WTC11 (cell line): ENCODE measurements around the gene CD300LG. TPM values are rescaled to one million over a fixed set of nuclear protein-coding genes. Genes with fewer than 3 reads are reported as not detected.

ENCODE experiments used
- ATAC-seq: fragments of 200-7000 bp; cut with Tn5 transposase; 2 replicates; pipeline ENCODE4 v1.10.0; 2021; ENCODE audit warnings: mild to moderate bottlenecking, moderate library complexity
- CTCF ChIA-PET: fragments of 300-600 bp; sonication (Branson Sonifier 250); formaldehyde crosslinking; loops from one replicate; lab custom pipeline; 2021; ENCODE audit warnings: antibody characterized with exemption; lab: Charles Lee
- POLR2A ChIA-PET: fragments of 350-600 bp; sonication (Branson Sonifier 250); formaldehyde crosslinking; loops from one replicate; lab custom pipeline; 2021; ENCODE audit warnings: antibody characterized with exemption; lab: Charles Lee
- DNase-seq: peaks from one replicate; pipeline ENCODE4 v3.0.0; 2021; ENCODE audit warnings: low spot score
- H3K27ac Mint-ChIP-seq: 2 replicates; pipeline ENCODE4 v1.8.0; 2021; ENCODE audit warnings: mixed read lengths
- H3K27me3 Mint-ChIP-seq: 2 replicates; pipeline ENCODE4 v1.8.0; 2021; ENCODE audit warnings: low read depth, mild to moderate bottlenecking, moderate library complexity, mixed read lengths
- H3K36me3 Mint-ChIP-seq: 2 replicates; pipeline ENCODE4 v1.8.0; 2021; ENCODE audit warnings: mixed read lengths
- H3K4me1 Mint-ChIP-seq: 2 replicates; pipeline ENCODE4 v1.8.0; 2022; ENCODE audit warnings: mixed read lengths
- H3K4me3 Mint-ChIP-seq: 2 replicates; pipeline ENCODE4 v1.8.0; 2021; ENCODE audit warnings: mild to moderate bottlenecking, moderate library complexity, mixed read lengths
- H3K9me3 Mint-ChIP-seq: 2 replicates; pipeline ENCODE4 v1.8.0; 2021; ENCODE audit warnings: mixed read lengths
- ETV6 ChIP-seq: sonication (generic); formaldehyde crosslinking; IDR thresholded peaks from 2 replicates; pipeline ENCODE4 v1.8.1; 2022; ENCODE audit warnings: mild to moderate bottlenecking, missing genetic modification reagents
- FOXK1 ChIP-seq: sonication (generic); formaldehyde crosslinking; IDR thresholded peaks from 2 replicates; pipeline ENCODE4 v1.8.0; 2022; ENCODE audit warnings: mild to moderate bottlenecking, moderate library complexity, missing genetic modification reagents
- MYBL2 ChIP-seq: sonication (generic); formaldehyde crosslinking; IDR thresholded peaks from 2 replicates; pipeline ENCODE4 v1.8.1; 2023; ENCODE audit warnings: mild to moderate bottlenecking, moderate library complexity, missing genetic modification reagents
- NFATC4 ChIP-seq: fragments of 250-450 bp; sonication (Bioruptor Pico); IDR thresholded peaks from 2 replicates; pipeline ENCODE4 v1.9.0; 2021; ENCODE audit warnings: mild to moderate bottlenecking
- NFYB ChIP-seq: sonication (generic); formaldehyde crosslinking; conservative IDR thresholded peaks from 2 replicates; pipeline ENCODE4 v1.8.0; 2022; ENCODE audit warnings: low read depth, missing genetic modification reagents
- NR1H2 ChIP-seq: sonication (generic); formaldehyde crosslinking; IDR thresholded peaks from 2 replicates; pipeline ENCODE4 v1.9.0; 2021; ENCODE audit warnings: mild to moderate bottlenecking, moderate library complexity, missing genetic modification reagents
- SP1 ChIP-seq: sonication (generic); formaldehyde crosslinking; conservative IDR thresholded peaks from 2 replicates; pipeline ENCODE4 v1.8.1; 2022; ENCODE audit warnings: missing genetic modification reagents
- ZNF263 ChIP-seq: sonication (generic); formaldehyde crosslinking; IDR thresholded peaks from 2 replicates; pipeline ENCODE4 v1.8.1; 2022; ENCODE audit warnings: low read depth, mild to moderate bottlenecking, moderate library complexity, missing genetic modification reagents
- total RNA-seq: library from RNA; stranded (reverse); gene quantifications from 3 replicates; pipeline ENCODE4 v1.2.3, GENCODE V29; 2021
- TF ChIP-seq, protein P1 (sequence below): sonication (generic); formaldehyde crosslinking; IDR thresholded peaks from 2 replicates; pipeline ENCODE4 v1.8.0; 2022; ENCODE audit warnings: mild to moderate bottlenecking, missing genetic modification reagents
- TF ChIP-seq, protein P2 (sequence below): sonication (generic); formaldehyde crosslinking; IDR thresholded peaks from 2 replicates; pipeline ENCODE4 v1.8.1; 2022; ENCODE audit warnings: mild to moderate bottlenecking, moderate library complexity, missing genetic modification reagents
- TF ChIP-seq, protein P3 (sequence below): sonication (generic); formaldehyde crosslinking; IDR thresholded peaks from 2 replicates; pipeline ENCODE4 v1.8.0; 2023; ENCODE audit warnings: mild to moderate bottlenecking, missing genetic modification reagents
- TF ChIP-seq, protein P4 (sequence below): sonication (generic); formaldehyde crosslinking; IDR thresholded peaks from 2 replicates; pipeline ENCODE4 v1.8.0; 2022; ENCODE audit warnings: mild to moderate bottlenecking, missing genetic modification reagents
- TF ChIP-seq, protein P5 (sequence below): sonication (generic); formaldehyde crosslinking; IDR thresholded peaks from 2 replicates; pipeline ENCODE4 v1.8.1; 2023; ENCODE audit warnings: mild to moderate bottlenecking, missing genetic modification reagents
- TF ChIP-seq, protein P6 (sequence below): sonication (generic); formaldehyde crosslinking; IDR thresholded peaks from 2 replicates; pipeline ENCODE4 v1.8.1; 2022; ENCODE audit warnings: low read depth, mild to moderate bottlenecking, moderate library complexity, missing genetic modification reagents, borderline replicate concordance
- TF ChIP-seq, protein P7 (sequence below): fragments of 200-600 bp; IDR thresholded peaks from 2 replicates; pipeline ENCODE4 v1.8.0; 2022; ENCODE audit warnings: antibody characterized with exemption
- TF ChIP-seq, protein P8 (sequence below): sonication (generic); formaldehyde crosslinking; IDR thresholded peaks from 2 replicates; pipeline ENCODE4 v1.8.0; 2023; ENCODE audit warnings: missing genetic modification reagents
- TF ChIP-seq, protein P9 (sequence below): sonication (generic); formaldehyde crosslinking; IDR thresholded peaks from 2 replicates; pipeline ENCODE4 v1.8.1; 2022; ENCODE audit warnings: mild to moderate bottlenecking, missing genetic modification reagents, moderate library complexity, borderline replicate concordance

Gene CD300LG
- total RNA-seq, 1 experiment from 2014 or later: not detected

DNA sequence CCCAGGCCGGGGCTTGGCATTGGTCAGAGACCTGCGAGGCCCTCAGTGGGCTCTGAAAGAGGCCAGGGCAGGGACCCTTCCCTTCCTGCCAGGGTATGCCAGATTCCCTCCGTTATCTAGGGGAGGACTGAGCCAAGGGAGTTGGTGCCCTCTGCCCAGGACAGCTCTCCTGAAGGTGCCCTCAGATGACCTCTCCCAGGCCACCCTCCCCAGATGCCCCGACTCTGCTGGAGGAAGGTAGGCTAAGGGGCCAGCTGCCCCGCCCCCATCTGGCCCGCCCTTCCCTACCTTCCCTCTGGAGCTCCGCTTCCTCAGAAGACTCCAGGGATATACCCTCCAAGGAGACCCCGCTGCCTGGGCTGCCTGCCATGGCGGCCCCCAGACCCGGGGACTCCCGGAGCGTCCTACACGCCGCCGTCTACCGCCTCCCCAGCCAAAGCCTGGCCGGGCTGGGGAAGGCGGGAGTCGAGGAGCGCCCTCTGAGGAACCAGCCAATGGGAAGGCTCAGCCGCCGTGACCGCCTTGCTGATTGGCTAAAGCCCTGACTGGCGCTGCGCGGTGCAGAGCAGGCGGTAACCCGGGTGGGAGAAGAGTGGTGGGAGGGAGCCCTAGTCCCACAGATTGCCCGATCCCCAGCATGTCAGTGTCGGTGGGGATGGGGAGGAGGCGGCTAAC lies 53.3 kb downstream of the CD300LG start:
- ATAC-seq (peak; percentile 92), DNase-seq (peak; percentile 93)
- CTCF ChIA-PET: interaction anchor here (0.6 to 4.7 kb wide), 9 partner anchors 9 to 106 kb away, joined by 3 to 33 read pairs (median 5); partner anchors contain the start of gene CD300LG
- POLR2A ChIA-PET: interaction anchor here (0.5 to 0.7 kb wide), 2 partner anchors 12 to 103 kb away, joined by 3 to 4 read pairs; no protein-coding TSS in a partner anchor
- H3K27ac Mint-ChIP-seq: no peak overlapping the region
- peaks cover 32% of the 10 kb centered on the region for H3K27me3 Mint-ChIP-seq
- peak overlapping the region; percentile 75 for H3K4me3 Mint-ChIP-seq
- no peaks in the 10 kb centered on the region for H3K9me3 Mint-ChIP-seq
- H3K36me3 Mint-ChIP-seq: peaks cover 4% of the 10 kb centered on the region; the same call in 1 of the 2 replicates
- TF ChIP-seq, protein P1, sequence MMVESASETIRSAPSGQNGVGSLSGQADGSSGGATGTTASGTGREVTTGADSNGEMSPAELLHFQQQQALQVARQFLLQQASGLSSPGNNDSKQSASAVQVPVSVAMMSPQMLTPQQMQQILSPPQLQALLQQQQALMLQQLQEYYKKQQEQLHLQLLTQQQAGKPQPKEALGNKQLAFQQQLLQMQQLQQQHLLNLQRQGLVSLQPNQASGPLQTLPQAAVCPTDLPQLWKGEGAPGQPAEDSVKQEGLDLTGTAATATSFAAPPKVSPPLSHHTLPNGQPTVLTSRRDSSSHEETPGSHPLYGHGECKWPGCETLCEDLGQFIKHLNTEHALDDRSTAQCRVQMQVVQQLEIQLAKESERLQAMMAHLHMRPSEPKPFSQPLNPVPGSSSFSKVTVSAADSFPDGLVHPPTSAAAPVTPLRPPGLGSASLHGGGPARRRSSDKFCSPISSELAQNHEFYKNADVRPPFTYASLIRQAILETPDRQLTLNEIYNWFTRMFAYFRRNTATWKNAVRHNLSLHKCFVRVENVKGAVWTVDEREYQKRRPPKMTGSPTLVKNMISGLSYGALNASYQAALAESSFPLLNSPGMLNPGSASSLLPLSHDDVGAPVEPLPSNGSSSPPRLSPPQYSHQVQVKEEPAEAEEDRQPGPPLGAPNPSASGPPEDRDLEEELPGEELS (CRISPR knock-in tag): 0 out of 2 replicates have a peak, but pooled peaks have one; percentile 50
- TF ChIP-seq, protein P2, sequence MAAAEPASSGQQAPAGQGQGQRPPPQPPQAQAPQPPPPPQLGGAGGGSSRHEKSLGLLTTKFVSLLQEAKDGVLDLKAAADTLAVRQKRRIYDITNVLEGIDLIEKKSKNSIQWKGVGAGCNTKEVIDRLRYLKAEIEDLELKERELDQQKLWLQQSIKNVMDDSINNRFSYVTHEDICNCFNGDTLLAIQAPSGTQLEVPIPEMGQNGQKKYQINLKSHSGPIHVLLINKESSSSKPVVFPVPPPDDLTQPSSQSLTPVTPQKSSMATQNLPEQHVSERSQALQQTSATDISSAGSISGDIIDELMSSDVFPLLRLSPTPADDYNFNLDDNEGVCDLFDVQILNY (CRISPR knock-in tag): peak; percentile 39; the same call in 1 of the 2 replicates
- TF ChIP-seq NFYB (CRISPR knock-in tag) (peak; percentile 96), SP1 (CRISPR knock-in tag) (peak; percentile 66), MYBL2 (CRISPR knock-in tag) (no peak)
- TF ChIP-seq, protein P3, sequence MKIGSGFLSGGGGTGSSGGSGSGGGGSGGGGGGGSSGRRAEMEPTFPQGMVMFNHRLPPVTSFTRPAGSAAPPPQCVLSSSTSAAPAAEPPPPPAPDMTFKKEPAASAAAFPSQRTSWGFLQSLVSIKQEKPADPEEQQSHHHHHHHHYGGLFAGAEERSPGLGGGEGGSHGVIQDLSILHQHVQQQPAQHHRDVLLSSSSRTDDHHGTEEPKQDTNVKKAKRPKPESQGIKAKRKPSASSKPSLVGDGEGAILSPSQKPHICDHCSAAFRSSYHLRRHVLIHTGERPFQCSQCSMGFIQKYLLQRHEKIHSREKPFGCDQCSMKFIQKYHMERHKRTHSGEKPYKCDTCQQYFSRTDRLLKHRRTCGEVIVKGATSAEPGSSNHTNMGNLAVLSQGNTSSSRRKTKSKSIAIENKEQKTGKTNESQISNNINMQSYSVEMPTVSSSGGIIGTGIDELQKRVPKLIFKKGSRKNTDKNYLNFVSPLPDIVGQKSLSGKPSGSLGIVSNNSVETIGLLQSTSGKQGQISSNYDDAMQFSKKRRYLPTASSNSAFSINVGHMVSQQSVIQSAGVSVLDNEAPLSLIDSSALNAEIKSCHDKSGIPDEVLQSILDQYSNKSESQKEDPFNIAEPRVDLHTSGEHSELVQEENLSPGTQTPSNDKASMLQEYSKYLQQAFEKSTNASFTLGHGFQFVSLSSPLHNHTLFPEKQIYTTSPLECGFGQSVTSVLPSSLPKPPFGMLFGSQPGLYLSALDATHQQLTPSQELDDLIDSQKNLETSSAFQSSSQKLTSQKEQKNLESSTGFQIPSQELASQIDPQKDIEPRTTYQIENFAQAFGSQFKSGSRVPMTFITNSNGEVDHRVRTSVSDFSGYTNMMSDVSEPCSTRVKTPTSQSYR (CRISPR knock-in tag): no peak
- TF ChIP-seq, protein P4, sequence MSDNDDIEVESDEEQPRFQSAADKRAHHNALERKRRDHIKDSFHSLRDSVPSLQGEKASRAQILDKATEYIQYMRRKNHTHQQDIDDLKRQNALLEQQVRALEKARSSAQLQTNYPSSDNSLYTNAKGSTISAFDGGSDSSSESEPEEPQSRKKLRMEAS (CRISPR knock-in tag): peak; percentile 49; the same call in 1 of the 2 replicates
- TF ChIP-seq, protein P5, sequence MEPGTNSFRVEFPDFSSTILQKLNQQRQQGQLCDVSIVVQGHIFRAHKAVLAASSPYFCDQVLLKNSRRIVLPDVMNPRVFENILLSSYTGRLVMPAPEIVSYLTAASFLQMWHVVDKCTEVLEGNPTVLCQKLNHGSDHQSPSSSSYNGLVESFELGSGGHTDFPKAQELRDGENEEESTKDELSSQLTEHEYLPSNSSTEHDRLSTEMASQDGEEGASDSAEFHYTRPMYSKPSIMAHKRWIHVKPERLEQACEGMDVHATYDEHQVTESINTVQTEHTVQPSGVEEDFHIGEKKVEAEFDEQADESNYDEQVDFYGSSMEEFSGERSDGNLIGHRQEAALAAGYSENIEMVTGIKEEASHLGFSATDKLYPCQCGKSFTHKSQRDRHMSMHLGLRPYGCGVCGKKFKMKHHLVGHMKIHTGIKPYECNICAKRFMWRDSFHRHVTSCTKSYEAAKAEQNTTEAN (CRISPR knock-in tag): no peak
- peaks cover 52% of the 10 kb centered on the region for H3K4me1 Mint-ChIP-seq

DNA sequence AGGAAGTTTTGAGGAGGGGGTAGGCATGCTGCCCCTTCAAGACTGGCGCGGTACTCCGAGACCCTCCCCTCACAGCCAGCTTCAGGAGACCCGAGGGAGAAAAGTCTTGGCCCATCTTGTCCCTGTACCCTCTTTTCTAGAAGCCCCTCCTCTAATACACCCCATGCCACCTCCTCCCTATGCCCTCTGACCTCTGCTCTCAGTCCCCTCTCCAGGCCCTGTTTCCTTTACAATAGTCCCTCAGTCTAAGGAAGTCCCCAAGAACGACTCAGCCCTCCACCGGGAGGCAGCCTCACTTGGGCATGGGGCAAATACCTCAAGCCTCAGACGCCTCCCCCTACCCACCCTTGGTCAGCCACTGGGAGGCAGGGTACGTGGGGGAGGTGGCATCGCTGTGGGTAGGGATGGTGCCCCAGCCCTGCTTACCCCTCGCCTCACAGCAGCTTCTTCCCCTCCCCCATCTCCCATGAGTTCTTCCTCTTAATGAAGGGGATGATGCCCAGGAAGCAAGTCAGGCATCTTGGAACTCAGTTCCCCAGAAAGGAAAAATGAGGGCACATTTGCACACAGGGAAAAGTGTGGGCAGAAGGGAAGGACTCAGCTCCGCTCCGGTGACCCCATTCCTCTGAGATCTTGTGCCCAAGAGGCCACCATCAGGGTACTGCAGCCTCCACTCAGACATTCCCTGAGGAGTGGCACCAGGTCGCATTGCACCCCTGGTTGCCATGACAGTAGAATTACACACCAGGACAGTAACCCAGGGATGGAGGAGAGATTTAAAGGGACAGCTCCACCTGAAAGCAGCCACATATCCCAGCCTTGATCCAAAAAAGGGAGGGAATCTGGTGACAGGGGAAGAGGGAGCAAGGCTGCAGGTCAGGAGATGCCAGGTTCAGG lies 54.1 kb downstream of the CD300LG start:
- no peaks in the 10 kb centered on the region for H3K9me3 Mint-ChIP-seq
- DNase-seq (no peak), ATAC-seq (peak; percentile 34)
- no peak overlapping the region for H3K27ac Mint-ChIP-seq
- ChIA-PET CTCF (interaction anchor here (0.6 to 4.7 kb wide), 10 partner anchors 8 to 105 kb away, joined by 3 to 33 read pairs (median 6); partner anchors contain the start of gene CD300LG), POLR2A (interaction anchor here (0.5 kb wide), 1 partner anchor 12 kb away, joined by 3 read pairs; no protein-coding TSS in a partner anchor)
- peaks cover 4% of the 10 kb centered on the region; the same call in 1 of the 2 replicates for H3K36me3 Mint-ChIP-seq
- H3K27me3 Mint-ChIP-seq: peaks cover 39% of the 10 kb centered on the region
- H3K4me3 Mint-ChIP-seq: peak overlapping the region; percentile 75
- H3K4me1 Mint-ChIP-seq: peaks cover 60% of the 10 kb centered on the region
- no peak for TF ChIP-seq ZNF263 (CRISPR knock-in tag)
- TF ChIP-seq NR1H2 (CRISPR knock-in tag): no peak
- TF ChIP-seq, protein P6, sequence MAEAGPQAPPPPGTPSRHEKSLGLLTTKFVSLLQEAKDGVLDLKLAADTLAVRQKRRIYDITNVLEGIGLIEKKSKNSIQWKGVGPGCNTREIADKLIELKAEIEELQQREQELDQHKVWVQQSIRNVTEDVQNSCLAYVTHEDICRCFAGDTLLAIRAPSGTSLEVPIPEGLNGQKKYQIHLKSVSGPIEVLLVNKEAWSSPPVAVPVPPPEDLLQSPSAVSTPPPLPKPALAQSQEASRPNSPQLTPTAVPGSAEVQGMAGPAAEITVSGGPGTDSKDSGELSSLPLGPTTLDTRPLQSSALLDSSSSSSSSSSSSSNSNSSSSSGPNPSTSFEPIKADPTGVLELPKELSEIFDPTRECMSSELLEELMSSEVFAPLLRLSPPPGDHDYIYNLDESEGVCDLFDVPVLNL (CRISPR knock-in tag): no peak
- TF ChIP-seq NFATC4 (CRISPR knock-in tag): no peak
- no peak for TF ChIP-seq ETV6 (CRISPR knock-in tag)
- TF ChIP-seq, protein P7, sequence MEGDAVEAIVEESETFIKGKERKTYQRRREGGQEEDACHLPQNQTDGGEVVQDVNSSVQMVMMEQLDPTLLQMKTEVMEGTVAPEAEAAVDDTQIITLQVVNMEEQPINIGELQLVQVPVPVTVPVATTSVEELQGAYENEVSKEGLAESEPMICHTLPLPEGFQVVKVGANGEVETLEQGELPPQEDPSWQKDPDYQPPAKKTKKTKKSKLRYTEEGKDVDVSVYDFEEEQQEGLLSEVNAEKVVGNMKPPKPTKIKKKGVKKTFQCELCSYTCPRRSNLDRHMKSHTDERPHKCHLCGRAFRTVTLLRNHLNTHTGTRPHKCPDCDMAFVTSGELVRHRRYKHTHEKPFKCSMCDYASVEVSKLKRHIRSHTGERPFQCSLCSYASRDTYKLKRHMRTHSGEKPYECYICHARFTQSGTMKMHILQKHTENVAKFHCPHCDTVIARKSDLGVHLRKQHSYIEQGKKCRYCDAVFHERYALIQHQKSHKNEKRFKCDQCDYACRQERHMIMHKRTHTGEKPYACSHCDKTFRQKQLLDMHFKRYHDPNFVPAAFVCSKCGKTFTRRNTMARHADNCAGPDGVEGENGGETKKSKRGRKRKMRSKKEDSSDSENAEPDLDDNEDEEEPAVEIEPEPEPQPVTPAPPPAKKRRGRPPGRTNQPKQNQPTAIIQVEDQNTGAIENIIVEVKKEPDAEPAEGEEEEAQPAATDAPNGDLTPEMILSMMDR: no peak
- TF ChIP-seq FOXK1 (CRISPR knock-in tag): no peak; the same call in 1 of the 2 replicates
- TF ChIP-seq, protein P8, sequence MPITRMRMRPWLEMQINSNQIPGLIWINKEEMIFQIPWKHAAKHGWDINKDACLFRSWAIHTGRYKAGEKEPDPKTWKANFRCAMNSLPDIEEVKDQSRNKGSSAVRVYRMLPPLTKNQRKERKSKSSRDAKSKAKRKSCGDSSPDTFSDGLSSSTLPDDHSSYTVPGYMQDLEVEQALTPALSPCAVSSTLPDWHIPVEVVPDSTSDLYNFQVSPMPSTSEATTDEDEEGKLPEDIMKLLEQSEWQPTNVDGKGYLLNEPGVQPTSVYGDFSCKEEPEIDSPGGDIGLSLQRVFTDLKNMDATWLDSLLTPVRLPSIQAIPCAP: no peak
- TF ChIP-seq, protein P9, sequence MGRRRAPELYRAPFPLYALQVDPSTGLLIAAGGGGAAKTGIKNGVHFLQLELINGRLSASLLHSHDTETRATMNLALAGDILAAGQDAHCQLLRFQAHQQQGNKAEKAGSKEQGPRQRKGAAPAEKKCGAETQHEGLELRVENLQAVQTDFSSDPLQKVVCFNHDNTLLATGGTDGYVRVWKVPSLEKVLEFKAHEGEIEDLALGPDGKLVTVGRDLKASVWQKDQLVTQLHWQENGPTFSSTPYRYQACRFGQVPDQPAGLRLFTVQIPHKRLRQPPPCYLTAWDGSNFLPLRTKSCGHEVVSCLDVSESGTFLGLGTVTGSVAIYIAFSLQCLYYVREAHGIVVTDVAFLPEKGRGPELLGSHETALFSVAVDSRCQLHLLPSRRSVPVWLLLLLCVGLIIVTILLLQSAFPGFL (CRISPR knock-in tag): no peak
